IMR-90 (cell line): Measurements from ENCODE around the gene ACVR2B. TPM values are rescaled to one million over a fixed set of nuclear protein-coding genes. Genes with fewer than 3 reads are reported as not detected.

Experiments
- ATAC-seq: fragments of 200-7000 bp; cut with Tn5 transposase; 2 replicates; pipeline ENCODE4 v1.9.1; 2020; ENCODE audit warnings: low read depth, mild to moderate bottlenecking, moderate library complexity
- BruUV-seq: library from RNA; stranded (reverse); fragments of 400-500 nt; replicated peaks from 2 replicates; lab custom pipeline; 2021; lab: Mats Ljungman, UMichigan
- CTCF ChIA-PET: fragments of 300-600 bp; formaldehyde crosslinking; extraction: SDS; loops from one replicate; lab custom pipeline; 2021; ENCODE audit warnings: antibody characterized with exemption; lab: Yijun Ruan, JAX
- POLR2A ChIA-PET: fragments of 300-600 bp; sonication (Branson Sonifier 250); formaldehyde crosslinking; loops from one replicate; lab custom pipeline; 2022; ENCODE audit warnings: antibody characterized with exemption; ENCODE audit not compliant: unreplicated experiment; lab: Charles Lee
- DNase-seq: peaks from one replicate; pipeline ENCODE4 v3.0.0; 2013
- H2AFZ ChIP-seq: replicated peaks from 2 replicates; pipeline ENCODE3; 2013; ENCODE audit warnings: low read length, mild to moderate bottlenecking; ENCODE audit not compliant: poor library complexity
- H2AK5ac ChIP-seq: 2 replicates; pipeline ENCODE4 v1.6.1; 2013; ENCODE audit warnings: low read depth, low read length, inconsistent platforms
- H2AK9ac ChIP-seq: replicated peaks from 2 replicates; pipeline ENCODE3; 2013; ENCODE audit warnings: mild to moderate bottlenecking, low read depth, low read length, moderate library complexity; ENCODE audit not compliant: poor library complexity
- H2BK120ac ChIP-seq: 2 replicates; pipeline ENCODE4 v1.6.1; 2013; ENCODE audit warnings: low read depth, low read length, inconsistent platforms
- H2BK15ac ChIP-seq: 3 replicates; pipeline ENCODE4 v1.6.1; 2013; ENCODE audit warnings: low read depth, low read length, inconsistent platforms
- H2BK20ac ChIP-seq: 2 replicates; pipeline ENCODE4 v1.6.1; 2013; ENCODE audit warnings: low read depth, mild to moderate bottlenecking, inconsistent platforms, low read length, moderate library complexity
- H2BK5ac ChIP-seq: 2 replicates; pipeline ENCODE4 v1.6.1; 2013; ENCODE audit warnings: mild to moderate bottlenecking, low read depth, low read length, inconsistent platforms; ENCODE audit not compliant: poor library complexity, severe bottlenecking
- H3K14ac ChIP-seq: replicated peaks from 2 replicates; pipeline ENCODE4 v1.6.1; 2013; ENCODE audit warnings: low read depth, low read length, inconsistent platforms
- H3K18ac ChIP-seq: 2 replicates; pipeline ENCODE4 v1.6.1; 2013; ENCODE audit warnings: low read depth, low read length, control low read depth
- H3K23ac ChIP-seq: 2 replicates; pipeline ENCODE4 v1.6.1; 2013; ENCODE audit warnings: low read depth, low read length, inconsistent platforms
- H3K27ac ChIP-seq: 2 replicates; pipeline ENCODE4 v1.5.1; 2013; ENCODE audit warnings: mild to moderate bottlenecking, control low read depth, low read length; ENCODE audit not compliant: insufficient read depth
- H3K27me3 ChIP-seq: 2 replicates; pipeline ENCODE4 v1.6.1; 2013; ENCODE audit warnings: low read length; ENCODE audit not compliant: control insufficient read depth, insufficient read depth
- H3K36me3 ChIP-seq: 2 replicates; pipeline ENCODE4 v1.6.1; 2013; ENCODE audit warnings: low read length, mixed read lengths; ENCODE audit not compliant: control insufficient read depth, insufficient read depth
- H3K4ac ChIP-seq: 2 replicates; pipeline ENCODE4 v1.6.1; 2013; ENCODE audit warnings: low read depth, low read length, inconsistent platforms
- H3K4me1 ChIP-seq: 2 replicates; pipeline ENCODE4 v1.6.1; 2013; ENCODE audit warnings: low read length, mixed read lengths; ENCODE audit not compliant: control insufficient read depth, insufficient read depth
- H3K4me2 ChIP-seq: 2 replicates; pipeline ENCODE4 v1.6.1; 2013; ENCODE audit warnings: low read depth, mild to moderate bottlenecking, control low read depth, low read length, moderate library complexity
- H3K4me3 ChIP-seq: 2 replicates; pipeline ENCODE4 v1.5.1; 2013; ENCODE audit warnings: low read depth, mild to moderate bottlenecking, control low read depth, low read length, moderate library complexity; ENCODE audit not compliant: insufficient read depth
- H3K56ac ChIP-seq: 2 replicates; pipeline ENCODE4 v1.6.1; 2013; ENCODE audit warnings: low read length, inconsistent platforms; ENCODE audit not compliant: insufficient read depth; ENCODE audit errors: extremely low read depth
- H3K79me1 ChIP-seq, 2 experiments: 2 replicates each; pipeline ENCODE4 v1.6.1; 2013; ENCODE audit warnings: low read length in 2 of 2, inconsistent platforms in 1 of 2, low read depth in 1 of 2
- H3K9ac ChIP-seq: 2 replicates; pipeline ENCODE4 v1.6.1; 2013; ENCODE audit warnings: low read depth, low read length, control low read depth
- H3K9me1 ChIP-seq: 2 replicates; pipeline ENCODE4 v1.6.1; 2013; ENCODE audit warnings: low read length, inconsistent platforms; ENCODE audit not compliant: insufficient read depth
- H3K9me3 ChIP-seq: 2 replicates; pipeline ENCODE4 v1.6.1; 2013; ENCODE audit warnings: low read length; ENCODE audit not compliant: control insufficient read depth, insufficient read depth
- H4K20me1 ChIP-seq: 2 replicates; pipeline ENCODE4 v1.6.1; 2013; ENCODE audit warnings: low read length, inconsistent platforms; ENCODE audit not compliant: insufficient read depth
- H4K5ac ChIP-seq: 2 replicates; pipeline ENCODE4 v1.6.1; 2013; ENCODE audit warnings: mild to moderate bottlenecking, low read depth, low read length, control low read depth
- H4K8ac ChIP-seq, 2 experiments: 2 replicates each; pipeline ENCODE4 v1.6.1; 2013; ENCODE audit warnings: low read depth in 2 of 2, low read length in 2 of 2, control low read depth in 1 of 2, inconsistent platforms in 1 of 2
- H4K91ac ChIP-seq: 2 replicates; pipeline ENCODE4 v1.6.1; 2013; ENCODE audit warnings: low read depth, low read length, inconsistent platforms; ENCODE audit not compliant: insufficient read depth
- BHLHE40 ChIP-seq: fragments of 150-350 bp; IDR thresholded peaks from 2 replicates; pipeline ENCODE4 v1.6.1; 2016; ENCODE audit warnings: mild to moderate bottlenecking, low read depth, low read length
- MAZ ChIP-seq: IDR thresholded peaks from 2 replicates; pipeline ENCODE4 v1.6.1; 2012; ENCODE audit warnings: low read depth, mild to moderate bottlenecking, low read length, improper control_type of control experiment, moderate library complexity, borderline replicate concordance
- RAD21 ChIP-seq: IDR thresholded peaks from 2 replicates; pipeline ENCODE4 v1.6.1; 2012; ENCODE audit warnings: low read length, improper control_type of control experiment
- RCOR1 ChIP-seq: IDR thresholded peaks from 2 replicates; pipeline ENCODE4 v1.6.1; 2012; ENCODE audit warnings: mild to moderate bottlenecking, low read length, improper control_type of control experiment; ENCODE audit not compliant: insufficient replicate concordance
- RFX5 ChIP-seq: IDR thresholded peaks from 2 replicates; pipeline ENCODE4 v1.8.0; 2012; ENCODE audit warnings: low read depth, mild to moderate bottlenecking, low read length, moderate library complexity
- WGBS, 2 experiments: methylation state at CpG; one replicate each; pipeline versions ENCODE4 v1.1.5 to v1.1.7; 2013; ENCODE audit warnings: missing lambda C conversion rate in 2 of 2; ENCODE audit not compliant: insufficient read length in 1 of 2; ENCODE audit errors: extremely low coverage in 2 of 2; 5-methylcytosine and 5-hydroxymethylcytosine counted together
- dilution Hi-C: fragments of 300-500 bp; cut with HindIII; formaldehyde crosslinking; loops from one replicate; pipeline ENCODE4 v1.14.3; 2018; ENCODE audit warnings: low sequenced_read_pairs; ENCODE audit not compliant: unreplicated experiment
- in situ Hi-C: fragments of 300-500 bp; cut with MboI; formaldehyde crosslinking; loops from 3 replicates; pipeline ENCODE4 v1.14.3; 2019; ENCODE audit warnings: low sequenced_read_pairs, inconsistent platforms, mixed read lengths
- intact Hi-C: fragments of 100-400 bp; cut with micrococcal nuclease; formaldehyde crosslinking; loops from 2 replicates; pipeline ENCODE4 v1.10.0; 2022
- polyA plus RNA-seq, 3 experiments: library from polyadenylated mRNA; depleted of rRNA; stranded (reverse); fragments of >200 nt; gene quantifications; 2 replicates each; pipeline ENCODE4 v1.2.3, GENCODE V29; 2012; ENCODE audit warnings: low replicate concordance in 1 of 3
- total RNA-seq: library from RNA; depleted of rRNA; stranded (reverse); fragments of >200 nt; gene quantifications from 2 replicates; pipeline ENCODE4 v1.2.3, GENCODE V29; 2012
- TF ChIP-seq, protein P1 (sequence below): fragments of 150-350 bp; IDR thresholded peaks from 2 replicates; pipeline ENCODE4 v1.6.1; 2016; ENCODE audit warnings: low read depth, mild to moderate bottlenecking, low read length, moderate library complexity, borderline replicate concordance

Gene ACVR2B
- total and polyA plus RNA-seq, 2 of the 4 experiments (the other 2 are of a cell fraction), result 0.60 to 1.3 TPM

GRCh38 chr3:38491215-38491614 lies 37.5 kb downstream of the ACVR2B start (continued):
- TF ChIP-seq BHLHE40, result no peak
- TF ChIP-seq RCOR1, result no peak
- no peak for TF ChIP-seq RFX5

DNA sequence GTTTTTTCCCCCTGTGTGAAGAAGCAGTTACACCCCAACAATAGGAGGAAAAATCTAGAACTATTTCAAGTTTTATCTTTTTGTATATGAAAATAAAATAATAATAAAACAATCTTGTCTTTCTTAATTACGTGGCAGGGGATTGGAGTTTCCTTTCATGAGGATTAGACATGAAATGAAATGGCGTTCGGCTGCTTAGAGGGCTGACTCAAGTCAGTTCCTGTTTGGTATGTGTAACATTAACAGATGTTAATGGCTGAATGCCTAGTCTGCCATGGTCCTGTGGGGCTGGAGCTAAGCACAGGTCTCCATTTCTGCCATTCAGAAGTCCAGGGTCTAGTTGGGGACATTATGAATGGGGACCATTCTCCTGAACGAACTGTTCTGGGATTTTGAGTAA lies 39.3 kb downstream of the ACVR2B start:
- H2BK20ac ChIP-seq, result peak overlapping the region; percentile 81; the same call in 1 of the 2 replicates
- H3K9me3 ChIP-seq, result no peaks in the 10 kb centered on the region
- peak overlapping the region; percentile 20 for H4K91ac ChIP-seq
- H3K4ac ChIP-seq, result peak overlapping the region; percentile 68
- peak overlapping the region; percentile 91 for H2BK5ac ChIP-seq
- peak overlapping the region; percentile 73; the same call in 1 of the 2 replicates for H3K27ac ChIP-seq
- peak overlapping the region; percentile 56; the same call in 1 of the 2 replicates for H3K56ac ChIP-seq
- no TSS peak for BruUV-seq
- peak overlapping the region; percentile 47 for H2AK9ac ChIP-seq
- ATAC-seq (peak; percentile 58), DNase-seq (peak; percentile 86)
- H4K8ac ChIP-seq, result peak overlapping the region; percentile 44 to 77
- H3K4me2 ChIP-seq, result peak overlapping the region; percentile 59
- POLR2A ChIA-PET, result no interaction called here
- intact Hi-C loops, result loop anchor here (10.0 kb wide), 1 partner anchor 512 kb away; no protein-coding TSS in a partner anchor
- H3K4me3 ChIP-seq, result no peak overlapping the region
- H3K23ac ChIP-seq, result peak overlapping the region; percentile 53; the same call in 1 of the 2 replicates
- H3K27me3 ChIP-seq, result no peaks in the 10 kb centered on the region
- peak overlapping the region; percentile 68; the same call in 1 of the 2 replicates for H2BK120ac ChIP-seq
- dilution Hi-C loops, result loop anchor here (25.0 kb wide), 1 partner anchor 131 kb away; no protein-coding TSS in a partner anchor
- in situ Hi-C loops, result no loop called here
- peak overlapping the region; percentile 13; the same call in 1 of the 2 replicates for H4K5ac ChIP-seq
- TF ChIP-seq, protein P1, sequence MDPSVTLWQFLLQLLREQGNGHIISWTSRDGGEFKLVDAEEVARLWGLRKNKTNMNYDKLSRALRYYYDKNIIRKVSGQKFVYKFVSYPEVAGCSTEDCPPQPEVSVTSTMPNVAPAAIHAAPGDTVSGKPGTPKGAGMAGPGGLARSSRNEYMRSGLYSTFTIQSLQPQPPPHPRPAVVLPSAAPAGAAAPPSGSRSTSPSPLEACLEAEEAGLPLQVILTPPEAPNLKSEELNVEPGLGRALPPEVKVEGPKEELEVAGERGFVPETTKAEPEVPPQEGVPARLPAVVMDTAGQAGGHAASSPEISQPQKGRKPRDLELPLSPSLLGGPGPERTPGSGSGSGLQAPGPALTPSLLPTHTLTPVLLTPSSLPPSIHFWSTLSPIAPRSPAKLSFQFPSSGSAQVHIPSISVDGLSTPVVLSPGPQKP, result no peak
- TF ChIP-seq BHLHE40, result no peak
- TF ChIP-seq MAZ, result no peak
- TF ChIP-seq RAD21, result no peak
- H3K18ac ChIP-seq, result peak overlapping the region; percentile 66; the same call in 1 of the 2 replicates
- peak overlapping the region; percentile 50 for H3K14ac ChIP-seq
- H3K4me1 ChIP-seq, result peaks cover 10% of the 10 kb centered on the region
- H2BK15ac ChIP-seq, result peak overlapping the region; percentile 76; the same call in 1 of the 3 replicates
- no peaks in the 10 kb centered on the region for H3K36me3 ChIP-seq
- H3K79me1 ChIP-seq, result peaks cover 3 to 12% of the 10 kb centered on the region in 2 experiments; a peak in 2 of 4 replicates
- CTCF ChIA-PET, result interaction anchor here (1.0 to 1.3 kb wide), 2 partner anchors 13 to 153 kb away, joined by 4 to 5 read pairs; no protein-coding TSS in a partner anchor
- no peaks in the 10 kb centered on the region for H3K9me1 ChIP-seq
- WGBS, 2 experiments, result no CpG with 5 or more reads among the region's 4 CpGs
- peak overlapping the region; percentile 79 for H2AFZ ChIP-seq
- H2AK5ac ChIP-seq, result no peak overlapping the region
- H4K20me1 ChIP-seq, result no peaks in the 10 kb centered on the region
- no peak overlapping the region for H3K9ac ChIP-seq
